Measurements from ENCODE around the gene QPRT.
"Not testable (repeated sequence)": the region's sequence is repeated elsewhere in the genome, so short reads cannot be mapped to it uniquely, and the experiment has no call there.

QPRT gene

DNA sequence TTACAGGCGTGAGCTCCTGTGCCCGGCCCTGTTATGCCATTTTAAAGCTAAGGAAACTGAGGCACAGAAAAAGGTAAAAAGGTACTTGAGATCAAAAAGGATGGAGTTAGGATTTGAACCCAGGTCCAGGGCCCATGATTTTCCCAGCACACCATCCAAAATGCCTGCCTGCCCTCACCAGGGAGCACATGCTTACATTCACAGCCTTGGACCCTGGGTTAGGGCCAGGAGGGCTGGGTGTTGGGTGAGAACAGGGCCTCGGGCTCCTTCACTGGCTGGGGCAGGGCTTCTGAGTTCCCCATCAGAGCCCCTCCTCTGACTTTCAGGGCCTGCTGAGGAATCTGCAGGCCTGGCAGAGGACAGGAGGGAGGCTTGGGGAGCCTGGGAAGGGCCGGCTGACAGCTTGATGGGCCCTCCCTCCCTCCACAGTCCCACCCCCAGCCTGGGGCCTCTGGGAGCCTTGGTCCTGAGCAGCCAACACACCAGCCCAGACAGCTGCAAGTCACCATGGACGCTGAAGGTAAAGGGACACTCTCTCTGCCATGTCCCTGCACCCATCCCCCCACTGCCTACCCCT is at the start of gene QPRT:
Gene QPRT (plus strand): TSS at position 490 of the 577 bp plus-strand sequence. CDS start 18 bp downstream, at position 508.
- DNase-seq = no peak

DNA sequence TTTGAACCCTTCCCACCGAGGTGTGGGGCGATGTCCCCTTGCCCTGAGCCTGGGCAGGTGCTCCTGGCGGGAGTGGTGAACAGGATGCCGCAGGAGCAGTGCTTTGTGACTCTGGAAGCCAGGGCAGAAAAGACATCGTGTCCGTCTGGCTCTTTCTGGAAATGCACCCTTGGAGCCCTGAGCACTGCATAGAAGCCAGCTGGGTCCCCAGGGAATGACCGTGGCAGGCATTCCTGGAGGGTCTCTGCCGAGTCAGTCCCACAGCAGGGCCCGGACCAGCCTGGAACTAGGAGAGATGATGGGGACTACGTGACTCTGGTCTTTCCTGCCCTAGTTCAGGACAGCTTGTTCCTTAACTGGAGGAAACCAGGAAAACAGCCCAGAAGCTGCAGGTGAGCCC is 49.7 kb upstream of the QPRT start:
- DNase-seq = not testable (repeated sequence)

- not testable (repeated sequence) for DNase-seq
Measured at GRCh38 chr16:29631658-29632057, 47.3 kb upstream of the QPRT start.

DNA sequence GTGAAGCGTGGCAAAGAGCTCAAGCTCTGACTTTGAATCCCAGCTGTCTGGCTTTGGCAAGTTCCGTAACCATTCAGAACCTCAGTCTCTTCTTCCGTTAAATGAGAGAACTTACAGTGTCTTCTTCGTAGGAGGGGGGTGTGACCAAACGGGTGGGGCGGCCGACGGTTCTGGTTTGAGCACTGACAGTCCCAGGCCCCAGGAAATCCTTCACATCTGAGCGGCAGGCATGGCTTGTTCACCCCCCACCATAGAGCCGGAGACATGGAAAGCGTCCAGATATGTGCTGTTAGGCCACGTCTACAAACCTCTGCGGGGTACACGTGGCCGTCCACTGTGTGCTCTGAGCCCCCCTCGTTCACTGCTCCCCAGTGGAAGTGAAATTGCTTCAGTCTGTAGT is 43.1 kb upstream of the QPRT start:
- DNase-seq = not testable (repeated sequence)

DNA sequence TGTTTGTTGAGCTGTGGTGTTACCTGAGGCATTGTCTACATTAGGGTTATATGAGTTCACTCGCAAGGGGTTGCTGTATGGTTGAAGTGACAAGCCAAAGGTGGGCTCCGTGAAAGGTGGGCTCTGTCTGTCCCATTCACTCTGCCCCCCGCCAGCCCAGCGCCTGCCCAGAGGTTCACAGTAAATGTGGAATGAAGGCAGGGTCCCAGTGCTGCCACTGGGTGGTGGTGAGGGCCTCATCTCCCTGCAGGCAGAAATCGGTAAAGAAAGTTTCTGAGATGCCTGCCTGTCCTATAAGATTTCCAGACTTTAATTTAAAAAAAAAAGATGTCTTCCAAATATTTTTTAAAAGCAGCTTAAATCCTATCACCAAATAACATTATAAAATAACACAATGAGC is 42.6 kb upstream of the QPRT start:
- DNase-seq = not testable (repeated sequence)

DNA sequence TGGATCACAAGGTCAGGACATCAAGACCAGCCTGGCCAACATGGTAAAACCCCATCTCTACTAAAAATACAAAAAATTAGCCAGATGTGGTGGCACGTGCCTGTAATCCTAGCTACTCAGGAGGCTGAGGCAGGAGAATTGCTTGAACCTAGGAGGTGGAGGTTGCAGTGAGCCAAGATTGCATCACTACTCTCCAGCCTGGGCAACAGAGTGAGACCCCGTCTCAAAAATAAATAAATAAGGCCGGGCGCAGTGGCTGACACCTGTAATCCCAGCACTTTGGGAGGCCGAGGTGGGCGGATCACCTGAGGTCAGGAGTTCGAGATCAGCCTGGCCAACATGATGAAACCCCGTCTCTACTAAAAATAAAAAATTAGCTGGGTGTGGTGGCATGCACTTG is 40.2 kb upstream of the QPRT start:
- not testable (repeated sequence) for DNase-seq

GRCh38 chr16:29641561-29641960 is 37.4 kb upstream of the QPRT start:
- DNase-seq = no peak

DNA sequence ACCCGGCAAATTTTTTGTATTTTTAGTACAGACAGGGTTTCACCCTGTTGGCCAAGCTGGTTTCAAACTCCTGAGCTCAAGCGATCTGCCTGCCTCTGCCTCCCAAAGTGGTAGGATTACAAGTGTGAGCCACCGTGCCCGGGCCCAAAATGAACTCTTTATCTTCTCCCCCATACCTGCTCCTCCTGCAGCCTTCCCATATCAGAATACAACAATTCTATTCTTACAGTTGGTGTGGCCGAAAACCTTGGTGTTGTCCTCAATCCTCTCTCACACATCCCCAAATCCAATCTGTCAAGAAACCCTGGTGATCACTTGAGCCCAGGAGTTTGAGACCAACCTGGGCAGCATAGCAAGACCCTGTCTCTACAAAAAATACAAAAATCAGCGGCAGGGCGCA is 35.4 kb upstream of the QPRT start:
- no peak for DNase-seq

- DNase-seq = no peak
Measured at GRCh38 chr16:29644338-29644857, 34.6 kb upstream of the QPRT start.

GRCh38 chr16:29644973-29645693 is 33.8 kb upstream of the QPRT start:
- DNase-seq = no peak

DNA sequence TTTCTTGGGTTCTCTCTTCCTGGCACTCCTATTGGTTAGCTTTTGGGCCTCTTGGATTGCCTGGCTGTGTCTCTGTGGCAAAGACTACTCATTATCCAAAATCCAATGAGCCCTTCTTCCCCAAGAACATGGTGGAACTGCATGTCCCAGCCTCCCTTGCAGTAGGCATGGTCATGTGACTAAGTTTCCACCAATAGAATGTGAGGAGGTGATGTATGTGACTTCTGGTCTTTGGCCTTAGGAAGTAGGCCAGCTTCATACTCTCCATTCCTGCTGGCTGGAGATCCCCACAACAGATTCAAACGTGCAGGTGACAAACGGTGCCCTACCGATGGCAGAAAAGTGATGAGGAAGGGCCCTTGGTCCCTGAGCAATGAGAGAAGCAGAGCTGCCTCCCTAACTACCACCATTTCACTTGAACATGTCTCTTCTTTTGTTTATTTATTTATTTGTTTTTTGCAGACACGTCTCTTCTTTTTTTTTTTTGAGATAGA is 33.2 kb upstream of the QPRT start:
- DNase-seq = no peak

GRCh38 chr16:29646947-29647346 is 32.0 kb upstream of the QPRT start:
- DNase-seq = no peak

GRCh38 chr16:29649588-29650494 is 29.1 kb upstream of the QPRT start:
- DNase-seq = no peak

DNA sequence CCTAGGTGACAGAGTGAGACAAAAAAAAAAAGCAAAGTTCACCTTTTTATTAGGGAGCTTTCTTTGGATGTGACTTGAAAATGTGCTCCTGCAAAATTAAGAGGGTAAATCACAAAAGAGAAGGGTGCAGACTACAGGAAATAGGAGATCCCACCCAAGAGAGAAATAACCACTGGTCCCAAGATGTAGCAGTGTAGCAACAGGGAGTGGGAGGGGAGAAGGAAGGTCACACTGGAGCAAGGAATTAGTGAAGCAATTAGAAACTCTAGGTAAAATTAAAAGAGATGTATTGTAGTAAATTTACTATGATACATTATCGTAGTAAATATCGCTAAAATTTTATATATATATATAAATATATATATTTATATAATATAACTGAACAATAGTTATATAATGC is 28.2 kb upstream of the QPRT start:
- no peak for DNase-seq

GRCh38 chr16:29651774-29652349 is 27.1 kb upstream of the QPRT start:
- no peak for DNase-seq

DNA sequence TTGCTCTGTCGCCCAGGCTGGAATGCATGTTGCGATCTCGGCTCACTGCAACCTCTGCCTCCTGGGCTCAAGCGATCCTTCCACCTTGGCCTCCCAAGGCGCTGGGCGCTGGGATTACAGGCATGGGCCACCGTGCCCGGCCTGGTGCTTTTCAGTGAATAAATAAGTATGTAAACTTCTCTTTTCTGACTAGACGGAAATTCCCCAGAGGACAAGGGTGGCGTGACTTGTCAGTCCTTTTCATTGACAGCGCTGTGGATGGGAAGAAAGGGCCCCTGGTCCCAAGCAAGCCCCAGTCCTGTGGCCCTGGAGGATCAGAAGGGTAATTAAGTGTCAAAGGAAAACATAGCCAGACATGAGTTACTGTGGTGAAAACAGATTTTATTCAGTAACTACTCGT is 25.5 kb upstream of the QPRT start:
- DNase-seq = no peak

- not testable (repeated sequence) for DNase-seq
Measured at GRCh38 chr16:29653890-29654289, 25.1 kb upstream of the QPRT start.

GRCh38 chr16:29656688-29657523 is 22.1 kb upstream of the QPRT start:
- no peak for DNase-seq

GRCh38 chr16:29658705-29659104 is 20.3 kb upstream of the QPRT start:
- DNase-seq = no peak

- DNase-seq = no peak
Measured at GRCh38 chr16:29662000-29662728, 16.8 kb upstream of the QPRT start.

DNA sequence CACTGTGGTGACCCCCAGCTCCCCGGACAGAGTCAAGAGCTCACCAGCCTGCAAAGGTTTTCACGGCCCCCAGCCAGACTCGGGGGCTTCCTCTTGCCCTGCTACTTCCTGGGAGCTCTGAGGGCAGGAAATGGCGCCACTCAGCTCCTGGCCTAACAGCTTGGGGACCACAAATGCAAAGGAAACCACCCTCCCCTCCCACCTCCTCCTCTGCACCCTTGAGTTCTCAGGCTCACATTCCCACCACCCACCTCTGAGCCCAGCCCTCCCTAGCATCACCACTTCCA is 16.3 kb upstream of the QPRT start:
- DNase-seq = no peak
